Brain microvascular endothelial cell (primary cell): ENCODE measurements around the gene IL36RN.

Experiments used
- DNase-seq: peaks from one replicate; pipeline ENCODE4 v3.0.0-alpha.2; 2020
- H3K27ac ChIP-seq: fragments of 250-450 bp; sonication (Bioruptor Pico); 2 replicates; pipeline ENCODE4 v1.5.1; 2020; ENCODE audit warnings: mild to moderate bottlenecking, moderate library complexity
- H3K27me3 ChIP-seq: fragments of 250-450 bp; sonication (Bioruptor Pico); replicated peaks from 2 replicates; pipeline ENCODE4 v1.5.1; 2020; ENCODE audit warnings: mild to moderate bottlenecking
- H3K36me3 ChIP-seq: fragments of 250-450 bp; sonication (Bioruptor Pico); replicated peaks from 2 replicates; pipeline ENCODE4 v1.5.1; 2020; ENCODE audit warnings: mild to moderate bottlenecking
- H3K4me3 ChIP-seq: 2 replicates; pipeline ENCODE4 v1.5.1; 2011; ENCODE audit warnings: low read depth, mild to moderate bottlenecking, control low read depth, low read length, moderate library complexity
- in situ Hi-C: cut with HindIII; loops from 2 replicates; pipeline ENCODE4 v1.10.0; 2017; ENCODE audit warnings: low sequenced_read_pairs, low pct_ligation_motif_present
- TF ChIP-seq, protein P1 (sequence below): IDR thresholded peaks from 2 replicates; pipeline ENCODE4 v1.5.1; 2011; ENCODE audit warnings: low read depth, mild to moderate bottlenecking, moderate library complexity, low read length, control low read depth, inconsistent platforms; ENCODE audit errors: missing control alignments

Gene IL36RN

DNA sequence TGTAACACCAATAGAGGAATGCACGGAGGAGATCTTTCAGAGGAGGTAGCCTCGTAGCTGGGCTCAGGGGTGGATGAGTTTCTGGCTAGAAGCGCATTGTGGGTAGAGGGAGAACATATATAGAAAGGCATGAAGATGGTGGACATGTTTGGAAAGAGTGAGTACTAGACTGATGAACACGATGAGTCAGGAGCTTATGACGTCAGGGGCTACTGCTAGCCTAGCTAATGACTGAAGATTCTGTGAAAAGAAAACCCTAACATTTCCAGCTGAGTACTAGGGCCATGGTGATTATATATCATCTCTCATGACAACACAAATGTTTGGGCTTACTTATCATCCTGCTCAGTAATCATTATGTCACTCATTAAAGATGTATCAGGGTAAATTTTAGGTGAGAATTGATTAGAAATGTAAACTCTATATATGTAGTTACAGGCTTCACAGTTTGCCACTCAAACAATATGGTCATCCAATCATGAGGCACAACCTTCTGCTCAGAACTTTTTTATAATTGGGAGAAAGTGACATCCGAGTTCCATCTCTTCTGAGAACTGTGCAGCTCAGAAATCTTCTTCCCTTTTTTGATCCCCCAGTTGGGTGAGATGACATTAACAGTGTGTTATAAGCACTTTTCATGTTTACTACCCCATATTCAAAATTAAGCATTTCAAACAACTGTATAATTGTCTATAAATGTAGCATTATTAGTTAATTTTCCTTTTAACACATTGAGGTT lies 46.2 kb downstream of the IL36RN start:
- DNase-seq = peak; percentile 84
- H3K4me3 ChIP-seq = no peak overlapping the region
- in situ Hi-C loops = no loop called here
- no peaks in the 10 kb centered on the region for H3K27me3 ChIP-seq
- H3K27ac ChIP-seq = no peak overlapping the region
- H3K36me3 ChIP-seq = no peaks in the 10 kb centered on the region
- TF ChIP-seq, protein P1, sequence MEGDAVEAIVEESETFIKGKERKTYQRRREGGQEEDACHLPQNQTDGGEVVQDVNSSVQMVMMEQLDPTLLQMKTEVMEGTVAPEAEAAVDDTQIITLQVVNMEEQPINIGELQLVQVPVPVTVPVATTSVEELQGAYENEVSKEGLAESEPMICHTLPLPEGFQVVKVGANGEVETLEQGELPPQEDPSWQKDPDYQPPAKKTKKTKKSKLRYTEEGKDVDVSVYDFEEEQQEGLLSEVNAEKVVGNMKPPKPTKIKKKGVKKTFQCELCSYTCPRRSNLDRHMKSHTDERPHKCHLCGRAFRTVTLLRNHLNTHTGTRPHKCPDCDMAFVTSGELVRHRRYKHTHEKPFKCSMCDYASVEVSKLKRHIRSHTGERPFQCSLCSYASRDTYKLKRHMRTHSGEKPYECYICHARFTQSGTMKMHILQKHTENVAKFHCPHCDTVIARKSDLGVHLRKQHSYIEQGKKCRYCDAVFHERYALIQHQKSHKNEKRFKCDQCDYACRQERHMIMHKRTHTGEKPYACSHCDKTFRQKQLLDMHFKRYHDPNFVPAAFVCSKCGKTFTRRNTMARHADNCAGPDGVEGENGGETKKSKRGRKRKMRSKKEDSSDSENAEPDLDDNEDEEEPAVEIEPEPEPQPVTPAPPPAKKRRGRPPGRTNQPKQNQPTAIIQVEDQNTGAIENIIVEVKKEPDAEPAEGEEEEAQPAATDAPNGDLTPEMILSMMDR = no peak

DNA sequence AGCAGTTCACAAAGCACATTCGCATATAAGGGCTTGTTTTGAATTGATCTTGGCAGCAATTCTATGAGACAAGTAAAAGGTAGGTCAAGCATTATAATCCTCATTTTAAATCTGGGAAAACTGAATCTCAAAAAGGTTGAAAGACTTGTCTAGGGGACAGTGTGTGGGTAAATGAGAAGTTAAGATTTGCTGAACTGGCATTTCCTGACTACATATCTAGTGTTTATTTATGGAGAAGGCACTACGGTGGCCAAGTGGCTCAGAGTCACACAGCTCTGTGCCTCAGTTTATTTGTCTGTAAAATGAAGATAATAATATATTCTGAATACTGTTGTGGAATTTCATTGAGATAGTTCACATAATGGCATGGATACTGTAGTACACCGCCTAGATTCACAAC lies 52.1 kb downstream of the IL36RN start:
- H3K27me3 ChIP-seq = no peaks in the 10 kb centered on the region
- TF ChIP-seq, protein P1 = no peak
- no peaks in the 10 kb centered on the region for H3K36me3 ChIP-seq
- DNase-seq = no peak
- in situ Hi-C loops = no loop called here
- no peak overlapping the region for H3K27ac ChIP-seq
- H3K4me3 ChIP-seq = no peak overlapping the region

DNA sequence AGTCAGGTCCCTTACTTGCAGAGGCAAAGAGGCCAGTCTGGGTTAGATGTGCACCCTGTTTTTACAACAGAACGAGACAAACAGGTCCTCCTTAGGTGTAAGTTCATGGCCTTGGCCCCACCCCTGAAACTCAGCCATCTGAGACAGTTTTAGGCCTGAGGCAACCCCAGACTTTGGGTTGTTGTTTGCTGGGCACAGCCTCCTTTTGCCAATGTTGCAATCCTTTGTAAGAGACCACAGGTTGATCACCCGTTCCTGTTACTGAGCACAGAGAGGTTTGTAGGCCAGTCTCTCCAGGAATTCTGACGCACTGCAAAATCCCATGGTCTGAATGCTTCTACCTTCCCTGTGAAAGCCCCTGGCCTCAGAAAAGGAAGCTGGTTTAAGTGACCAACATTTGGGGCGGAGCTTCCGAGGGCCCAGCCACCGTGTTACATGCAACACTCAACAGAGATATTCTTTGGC lies 52.9 kb downstream of the IL36RN start:
- no peak overlapping the region for H3K4me3 ChIP-seq
- no peak overlapping the region for H3K27ac ChIP-seq
- in situ Hi-C loops = no loop called here
- no peaks in the 10 kb centered on the region for H3K36me3 ChIP-seq
- H3K27me3 ChIP-seq = no peaks in the 10 kb centered on the region
- TF ChIP-seq, protein P1 = no peak
- no peak for DNase-seq

DNA sequence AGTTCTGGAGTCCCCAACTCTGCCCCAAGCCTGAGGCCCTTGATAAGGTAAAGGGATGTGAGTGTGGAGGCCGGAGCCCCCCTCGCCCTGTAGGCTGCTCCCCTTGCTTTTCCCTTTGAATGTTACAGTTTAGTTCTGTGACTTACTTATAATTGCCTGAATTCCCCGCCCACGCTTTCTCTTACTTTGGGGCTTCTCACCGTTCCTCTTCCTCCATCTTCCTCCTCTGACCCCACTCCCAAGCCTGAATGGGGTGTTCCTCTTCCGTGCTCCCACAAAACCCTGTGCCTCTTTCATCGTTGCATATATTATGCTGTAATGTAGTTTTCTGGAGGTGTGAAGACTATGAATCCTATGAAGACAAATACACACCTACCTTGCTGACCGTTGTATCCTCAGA lies 53.4 kb downstream of the IL36RN start:
- DNase-seq = no peak
- Histone ChIP-seq H3K4me3 (no peak overlapping the region), H3K27ac (no peak overlapping the region), H3K27me3 (no peaks in the 10 kb centered on the region), H3K36me3 (no peaks in the 10 kb centered on the region)
- TF ChIP-seq, protein P1 = no peak
- in situ Hi-C loops = no loop called here

DNA sequence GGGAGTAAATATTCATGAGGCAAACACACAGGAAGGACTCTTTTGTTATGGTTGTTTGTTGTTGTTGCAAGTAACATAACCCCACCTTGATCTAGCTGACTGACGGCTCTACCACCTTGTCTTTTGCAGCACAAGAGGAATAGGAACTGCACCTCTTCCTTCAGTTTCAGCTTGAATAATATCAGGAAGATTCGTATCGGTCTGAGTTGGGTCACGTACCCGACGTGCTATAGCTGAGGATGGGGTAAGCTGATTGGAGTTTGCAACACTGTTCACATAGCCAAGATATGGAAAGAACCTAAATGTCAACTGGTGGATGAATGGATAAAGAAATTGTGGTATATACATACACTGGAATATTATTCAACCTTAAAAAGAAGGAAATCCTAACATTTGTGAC lies 53.9 kb downstream of the IL36RN start:
- no peaks in the 10 kb centered on the region for H3K27me3 ChIP-seq
- DNase-seq = no peak
- H3K36me3 ChIP-seq = no peaks in the 10 kb centered on the region
- no peak overlapping the region for H3K27ac ChIP-seq
- H3K4me3 ChIP-seq = no peak overlapping the region
- TF ChIP-seq, protein P1 = no peak
- in situ Hi-C loops = no loop called here

DNA sequence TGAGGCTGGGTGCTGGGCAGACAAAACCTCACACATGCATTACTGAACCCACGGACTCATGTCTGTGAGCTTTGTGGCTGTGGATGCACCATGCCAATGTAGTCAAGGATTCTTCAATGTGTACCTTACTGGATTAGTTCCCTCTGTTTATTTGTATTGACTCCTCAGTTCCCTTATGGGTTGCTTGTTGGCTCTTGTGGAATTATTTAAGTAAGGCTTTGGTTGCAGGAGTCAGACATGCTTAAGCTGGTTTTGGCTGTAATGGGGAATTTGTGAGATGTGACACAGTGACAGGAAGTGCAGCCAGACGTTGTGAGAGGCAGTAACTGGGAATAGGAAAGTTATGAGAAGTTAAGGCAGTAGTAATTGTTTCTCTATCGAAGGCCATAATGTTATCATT lies 54.8 kb downstream of the IL36RN start:
- TF ChIP-seq, protein P1 = no peak
- no peaks in the 10 kb centered on the region for H3K36me3 ChIP-seq
- in situ Hi-C loops = no loop called here

More for the DNA sequence above, 54.8 kb downstream of the IL36RN start:
- Histone ChIP-seq H3K27ac (no peak overlapping the region), H3K27me3 (no peaks in the 10 kb centered on the region), H3K4me3 (no peak overlapping the region)
- no peak for DNase-seq
